MCF 10A (cell line): ENCODE results near the gene COL23A1. TPM values are rescaled to one million over a fixed set of nuclear protein-coding genes. Genes with fewer than 3 reads are reported as not detected.

Experiments used
- BruUV-seq: library from RNA; stranded (reverse); fragments of 400-500 nt; replicated peaks from 2 replicates; lab custom pipeline; 2021; lab: Mats Ljungman, UMichigan
- CTCF ChIA-PET: fragments of 300-600 bp; sonication (Branson Sonifier 250); formaldehyde crosslinking; extraction: SDS; loops from one replicate; lab custom pipeline; 2021; ENCODE audit warnings: antibody characterized with exemption, inconsistent platforms; lab: Yijun Ruan, JAX
- POLR2A ChIA-PET: fragments of 300-600, 350-650 bp; sonication (Branson Sonifier 250); formaldehyde crosslinking; extraction: SDS; loops from one replicate; lab custom pipeline; 2020; ENCODE audit warnings: antibody characterized with exemption, inconsistent platforms; lab: Yijun Ruan, JAX
- DNase-seq: peaks from one replicate; pipeline ENCODE4 v3.0.0-alpha.2; 2018; ENCODE audit not compliant: unreplicated experiment
- H3K27ac Mint-ChIP-seq: one replicate; pipeline ENCODE4 v1.8.0; 2022; ENCODE audit warnings: mild to moderate bottlenecking, low read depth, mixed read lengths; ENCODE audit not compliant: unreplicated experiment
- H3K27me3 Mint-ChIP-seq: one replicate; pipeline ENCODE4 v1.8.0; 2022; ENCODE audit warnings: mixed read lengths; ENCODE audit not compliant: insufficient read depth, unreplicated experiment
- H3K36me3 Mint-ChIP-seq: one replicate; pipeline ENCODE4 v1.8.0; 2022; ENCODE audit warnings: mild to moderate bottlenecking, moderate library complexity, mixed read lengths; ENCODE audit not compliant: insufficient read depth, unreplicated experiment
- H3K4me1 Mint-ChIP-seq: one replicate; pipeline ENCODE4 v1.8.0; 2022; ENCODE audit warnings: mixed read lengths; ENCODE audit not compliant: insufficient read depth, unreplicated experiment
- H3K4me3 Mint-ChIP-seq: one replicate; pipeline ENCODE4 v1.8.0; 2022; ENCODE audit warnings: mild to moderate bottlenecking, moderate library complexity, mixed read lengths; ENCODE audit not compliant: unreplicated experiment
- H3K9me3 Mint-ChIP-seq: one replicate; pipeline ENCODE4 v1.8.0; 2022; ENCODE audit warnings: mixed read lengths; ENCODE audit not compliant: unreplicated experiment
- CTCF ChIP-seq: fragments of 200-600 bp; IDR thresholded peaks from one replicate; pipeline ENCODE4 v1.8.0; 2022; ENCODE audit warnings: antibody characterized with exemption, mild to moderate bottlenecking; ENCODE audit not compliant: unreplicated experiment
- intact Hi-C: fragments of 100-400 bp; cut with micrococcal nuclease; formaldehyde crosslinking; loops from 2 replicates; pipeline ENCODE4 v1.14.1; 2022
- total RNA-seq: library from RNA; stranded (reverse); gene quantifications from 2 replicates; pipeline ENCODE4 v1.2.3, GENCODE V29; 2022

The COL23A1 gene
- total RNA-seq, 1 experiment from 2014 or later, result not detected

GRCh38 chr5:178514851-178515418, 75.3 kb downstream of the COL23A1 start:
- Mint-ChIP-seq H3K27me3 (peaks cover 58% of the 10 kb centered on the region), H3K4me3 (no peak overlapping the region), H3K4me1 (no peaks in the 10 kb centered on the region), H3K27ac (no peak overlapping the region), H3K36me3 (no peaks in the 10 kb centered on the region), H3K9me3 (peaks cover 15% of the 10 kb centered on the region)
- intact Hi-C loops, result no loop called here
- no peak for DNase-seq
- no TSS peak for BruUV-seq
- ChIA-PET CTCF (interaction anchor here (0.8 kb wide), 1 partner anchor 11 kb away, joined by 7 read pairs; no protein-coding TSS in a partner anchor), POLR2A (interaction anchor here (0.6 kb wide), 1 partner anchor 18 kb away, joined by 3 read pairs; no protein-coding TSS in a partner anchor)
- no peak for TF ChIP-seq CTCF

GRCh38 chr5:178511172-178511571, 79.0 kb downstream of the COL23A1 start:
- TF ChIP-seq CTCF, result no peak
- BruUV-seq, result no TSS peak
- Mint-ChIP-seq H3K27me3 (peaks cover 51% of the 10 kb centered on the region), H3K4me1 (no peaks in the 10 kb centered on the region), H3K36me3 (no peaks in the 10 kb centered on the region), H3K27ac (no peak overlapping the region), H3K9me3 (peaks cover 20% of the 10 kb centered on the region), H3K4me3 (no peak overlapping the region)
- POLR2A ChIA-PET, result no interaction called here
- DNase-seq, result no peak
- intact Hi-C loops, result no loop called here
- CTCF ChIA-PET, result no interaction called here

- peaks cover 35% of the 10 kb centered on the region for H3K27me3 Mint-ChIP-seq
- POLR2A ChIA-PET, result no interaction called here
- no TSS peak for BruUV-seq
- no peak overlapping the region for H3K4me3 Mint-ChIP-seq
- H3K27ac Mint-ChIP-seq, result no peak overlapping the region
- no peak for TF ChIP-seq CTCF
- intact Hi-C loops, result no loop called here
- no peaks in the 10 kb centered on the region for H3K36me3 Mint-ChIP-seq
- H3K9me3 Mint-ChIP-seq, result peaks cover 20% of the 10 kb centered on the region
- DNase-seq, result no peak
- CTCF ChIA-PET, result no interaction called here
- H3K4me1 Mint-ChIP-seq, result no peaks in the 10 kb centered on the region
Observed at GRCh38 chr5:178509491-178510057, 80.6 kb downstream of the COL23A1 start.

- Mint-ChIP-seq H3K4me3 (no peak overlapping the region), H3K4me1 (no peaks in the 10 kb centered on the region), H3K36me3 (no peaks in the 10 kb centered on the region), H3K27me3 (peaks cover 12% of the 10 kb centered on the region), H3K27ac (no peak overlapping the region), H3K9me3 (peaks cover 13% of the 10 kb centered on the region)
- ChIA-PET POLR2A (interaction anchor here (1.1 kb wide), 1 partner anchor 11 kb away, joined by 5 read pairs; no protein-coding TSS in a partner anchor), CTCF (no interaction called here)
- DNase-seq, result no peak
- intact Hi-C loops, result no loop called here
- TF ChIP-seq CTCF, result no peak
- no TSS peak for BruUV-seq
Observed at GRCh38 chr5:178507151-178507932, 82.9 kb downstream of the COL23A1 start.
